Muscle of back (tissue), 11 donors: ENCODE measurements around the gene ZRANB1. TPM values are rescaled to one million over a fixed set of nuclear protein-coding genes. Genes with fewer than 3 reads are reported as not detected.
"Not testable (repeated sequence)": the region's sequence is repeated elsewhere in the genome, so short reads cannot be mapped to it uniquely, and the experiment has no call there.

Experiments used
- DNase-seq, 3 donors: peaks; one replicate each; pipeline versions ENCODE4 v3.0.0 to v3.0.0-alpha.2; 2013
- polyA plus RNA-seq, 10 donors: library from polyadenylated mRNA; unstranded; fragments of 120-200 nt; gene quantifications; one replicate each; pipeline ENCODE4 v1.2.1, GENCODE V29; 2013; ENCODE audit not compliant: insufficient read length in 10 of 10

The ZRANB1 gene
- polyA plus RNA-seq, 10 donors = 15.9 to 22.0 (median 19.2) TPM

GRCh38 chr10:124962421-124962820 lies 20.5 kb downstream of the ZRANB1 start:
- DNase-seq = no peak

DNA sequence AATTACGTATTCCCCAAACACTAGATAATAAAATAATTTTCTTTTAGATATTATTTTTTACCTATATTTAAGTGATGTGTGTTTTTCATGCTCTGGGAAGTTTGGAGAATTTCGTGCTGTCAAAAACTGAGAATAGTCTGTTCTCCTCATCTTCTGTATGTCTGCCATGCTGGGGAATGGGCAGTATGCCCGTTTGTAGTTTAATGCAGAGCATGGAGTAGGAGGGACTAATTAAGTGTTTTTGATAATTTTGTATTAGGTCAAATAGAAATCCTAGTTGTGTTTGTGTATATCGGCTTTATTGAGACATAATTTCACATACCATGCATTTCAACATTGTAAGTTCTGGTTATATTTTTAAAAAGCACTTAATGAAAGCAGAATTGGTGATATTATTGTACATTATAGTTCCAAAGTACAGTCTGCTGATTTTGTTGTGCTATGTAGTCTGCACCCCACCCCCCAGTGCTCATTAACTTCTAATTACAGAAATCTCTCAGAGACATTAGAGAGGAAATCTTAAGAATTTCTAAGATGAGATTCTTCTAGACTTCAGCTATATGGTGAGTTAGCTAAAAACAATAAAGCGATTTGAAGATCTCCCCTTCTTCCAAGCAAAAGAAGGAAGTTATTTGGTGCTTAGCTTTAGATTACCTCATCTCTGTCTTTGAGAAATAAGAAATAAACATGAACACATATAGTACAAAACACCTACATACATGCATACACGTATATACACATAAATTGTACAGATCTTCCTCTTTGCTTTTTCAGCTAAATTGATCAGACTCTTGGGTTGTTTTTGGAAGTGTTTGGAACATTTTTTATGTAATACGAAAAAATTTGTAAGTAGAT lies 22.2 kb downstream of the ZRANB1 start:
- no peak for DNase-seq

DNA sequence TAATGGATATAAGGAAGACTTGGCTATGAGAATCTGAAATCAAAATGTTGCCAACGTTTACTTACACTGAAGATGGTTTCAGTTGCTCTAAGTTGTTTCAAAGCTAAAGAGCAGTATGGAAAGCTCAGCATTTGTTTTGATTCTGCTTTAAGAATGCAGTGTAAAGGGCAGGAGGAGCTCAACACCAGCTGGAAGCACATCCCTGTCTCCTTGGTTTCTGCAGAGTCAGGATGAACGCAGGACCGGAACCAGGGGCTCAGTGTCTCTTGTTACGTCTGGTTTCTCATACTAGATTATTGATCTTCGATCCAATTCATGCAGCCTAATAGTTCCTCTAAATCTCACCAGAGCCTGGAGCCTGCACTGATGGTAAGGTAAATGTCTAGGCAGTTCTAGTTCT lies 24.1 kb downstream of the ZRANB1 start:
- no peak for DNase-seq

GRCh38 chr10:124967255-124967654 lies 25.3 kb downstream of the ZRANB1 start:
- DNase-seq = no peak

DNA sequence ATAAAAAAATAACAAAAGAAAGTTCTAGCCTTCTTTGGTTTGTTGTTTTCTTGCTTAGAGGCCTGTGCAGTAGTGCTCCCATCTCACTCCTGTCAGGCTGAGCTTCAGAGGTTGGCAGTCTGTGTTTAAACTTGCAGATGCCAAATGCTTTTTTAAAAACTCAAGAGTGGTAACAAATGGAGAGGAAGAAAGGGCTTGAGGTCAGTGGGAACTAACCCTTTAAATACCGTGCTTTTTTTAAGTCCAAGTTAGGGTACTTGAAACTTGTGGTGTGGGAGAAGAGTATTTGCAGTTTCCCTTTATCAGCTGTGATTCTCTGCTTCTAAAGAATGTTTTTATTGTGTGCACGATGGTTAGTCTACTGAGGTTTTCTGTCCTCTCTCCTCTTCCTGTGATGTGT lies 29.4 kb downstream of the ZRANB1 start:
- DNase-seq = no peak

DNA sequence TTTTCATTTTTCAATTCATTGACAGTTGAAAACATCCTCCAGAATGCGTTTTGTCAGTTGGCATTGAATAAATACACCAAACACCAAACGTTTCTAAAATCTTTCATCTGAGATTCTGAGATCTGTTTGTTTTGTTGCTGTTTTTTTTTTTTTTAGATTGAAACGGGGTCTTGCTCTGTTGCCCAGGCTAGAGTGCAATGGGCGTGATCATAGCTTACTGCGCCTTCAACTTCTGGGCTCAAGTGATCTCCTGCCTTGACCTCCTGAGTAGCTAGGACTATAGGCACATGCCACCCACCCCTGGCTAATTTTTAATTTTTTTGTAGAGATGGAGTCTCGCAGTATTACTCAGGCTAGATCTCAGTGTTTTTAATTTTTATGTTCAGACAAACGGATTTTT lies 30.7 kb downstream of the ZRANB1 start:
- DNase-seq = no peak

DNA sequence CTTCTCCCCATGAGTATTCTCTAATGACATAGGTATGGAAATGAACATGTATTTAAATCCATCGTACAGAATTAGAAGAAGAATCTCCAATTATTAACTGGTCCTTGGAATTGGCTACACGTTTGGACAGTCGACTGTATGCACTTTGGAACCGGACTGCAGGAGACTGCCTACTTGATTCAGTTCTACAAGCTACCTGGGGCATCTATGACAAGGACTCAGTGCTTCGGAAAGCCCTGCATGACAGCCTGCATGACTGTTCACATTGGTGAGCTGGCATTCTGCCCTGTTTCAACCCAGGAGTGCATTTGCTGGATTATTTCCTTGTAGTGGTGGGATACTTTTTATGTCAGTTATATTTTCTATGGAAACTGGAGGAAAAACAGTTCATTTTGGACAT lies 32.2 kb downstream of the ZRANB1 start:
- no peak for DNase-seq

GRCh38 chr10:124975977-124976514 lies 34.1 kb downstream of the ZRANB1 start:
- DNase-seq = no peak

DNA sequence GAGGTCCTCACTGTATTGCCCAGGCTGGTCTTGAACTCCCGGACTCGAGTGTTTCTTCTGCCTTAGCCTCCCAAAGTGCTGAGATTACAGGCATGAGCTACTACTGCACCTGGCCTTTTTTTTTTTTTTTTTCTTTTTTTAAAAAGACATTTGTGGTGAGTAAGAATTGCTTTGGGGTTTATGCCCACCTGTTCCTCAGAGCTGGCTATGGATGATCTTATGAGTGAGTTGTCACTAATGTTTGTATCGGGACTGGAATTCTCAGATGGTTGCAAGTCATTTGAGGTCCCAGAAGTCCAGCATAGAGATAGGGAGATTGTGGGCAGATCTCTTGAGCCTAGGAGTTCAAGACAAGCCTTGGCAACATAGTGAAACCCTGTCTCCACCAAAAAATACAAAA lies 35.2 kb downstream of the ZRANB1 start:
- no peak for DNase-seq

GRCh38 chr10:124977648-124978375 lies 35.9 kb downstream of the ZRANB1 start:
- DNase-seq = no peak

DNA sequence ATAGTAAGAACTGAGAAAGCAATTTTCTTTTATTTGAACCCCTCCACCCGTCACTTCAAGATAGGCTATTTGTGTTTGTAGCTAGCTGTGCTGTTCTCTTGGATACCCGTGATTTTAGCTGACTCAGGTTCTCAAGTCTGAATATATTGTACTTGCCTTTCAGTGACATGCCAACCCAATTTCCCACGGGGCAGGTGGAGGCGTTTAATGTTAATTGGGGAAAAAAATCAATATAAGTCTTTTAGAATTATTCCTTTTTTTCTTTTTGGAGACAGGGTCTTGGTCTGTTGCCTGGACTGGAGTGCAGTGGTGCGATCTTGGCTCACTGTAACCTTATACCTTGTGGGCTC lies 36.4 kb downstream of the ZRANB1 start:
- DNase-seq = no peak

GRCh38 chr10:124983321-124983720 lies 41.4 kb downstream of the ZRANB1 start:
- DNase-seq = no peak

- no peak for DNase-seq
These were observed 42.5 kb downstream of the ZRANB1 start for GRCh38 chr10:124984376-124984775.

- no peak for DNase-seq
These were observed 43.2 kb downstream of the ZRANB1 start for GRCh38 chr10:124985162-124985561.

DNA sequence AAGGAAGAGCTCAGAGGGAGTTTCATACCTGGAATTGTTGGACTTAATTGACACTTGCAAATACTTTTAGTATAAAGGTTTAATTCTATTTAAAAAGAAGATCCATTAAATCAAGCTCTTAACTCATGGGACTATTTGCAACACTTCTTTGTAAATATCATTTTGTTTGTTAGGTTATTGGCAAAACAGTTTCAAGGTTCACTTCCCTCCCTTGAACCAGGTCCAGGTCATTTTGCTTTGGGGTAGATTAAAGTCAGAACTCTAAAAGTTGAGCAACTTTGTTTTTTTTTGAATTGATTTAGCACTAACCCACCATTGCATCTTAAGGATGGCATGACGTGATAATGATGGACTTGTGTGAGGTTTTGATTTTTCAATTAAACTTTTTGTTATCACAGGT lies 45.9 kb downstream of the ZRANB1 start:
- DNase-seq = no peak

- DNase-seq = not testable (repeated sequence)
These were observed 46.8 kb downstream of the ZRANB1 start for GRCh38 chr10:124988753-124989152.

- no peak for DNase-seq
These were observed 47.6 kb downstream of the ZRANB1 start for GRCh38 chr10:124989526-124989925.

DNA sequence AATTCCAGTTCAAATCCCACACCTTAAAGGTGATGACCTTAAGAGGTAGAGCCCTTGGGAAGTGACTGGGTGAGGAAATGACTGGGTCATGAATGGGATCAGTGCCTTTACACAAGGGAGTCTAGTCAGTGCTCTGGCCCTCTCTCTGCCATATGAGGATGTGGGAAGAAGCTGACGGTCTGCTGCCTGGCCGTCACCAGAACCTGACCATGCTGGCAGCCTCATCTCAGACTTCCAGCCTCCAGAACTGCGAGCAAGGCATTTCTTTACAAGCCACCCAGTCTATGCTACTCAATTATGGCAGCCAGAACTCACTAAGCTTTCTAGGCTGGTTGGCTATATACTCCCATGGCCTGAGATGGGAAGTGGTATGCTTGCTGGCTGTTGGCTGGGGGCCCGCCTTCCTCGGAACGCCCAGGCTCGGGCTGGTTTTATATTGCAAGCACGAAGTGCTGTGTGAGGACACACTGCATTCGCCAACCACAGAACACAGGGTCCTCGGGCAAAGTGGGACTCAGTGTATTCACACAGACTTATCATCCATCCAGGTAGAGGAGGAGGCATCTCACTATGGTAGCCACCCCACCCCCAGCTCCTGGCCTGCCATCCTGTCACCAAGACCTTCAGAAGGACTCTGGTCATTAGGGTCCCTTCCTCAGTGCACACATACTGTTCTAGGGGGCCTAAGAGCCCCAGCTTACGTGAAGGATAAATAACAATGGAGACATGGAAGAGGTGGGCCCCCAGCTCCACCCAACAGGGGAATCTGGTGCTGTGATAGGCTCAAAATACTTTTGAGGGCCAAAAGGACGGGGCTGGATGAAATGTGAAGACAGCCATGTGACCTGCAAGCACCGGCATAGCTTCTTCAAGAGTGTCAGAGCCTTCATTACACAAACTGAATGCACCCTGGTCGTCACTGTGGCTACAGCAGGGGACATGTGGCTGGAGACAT lies 49.0 kb downstream of the ZRANB1 start:
- no peak for DNase-seq

DNA sequence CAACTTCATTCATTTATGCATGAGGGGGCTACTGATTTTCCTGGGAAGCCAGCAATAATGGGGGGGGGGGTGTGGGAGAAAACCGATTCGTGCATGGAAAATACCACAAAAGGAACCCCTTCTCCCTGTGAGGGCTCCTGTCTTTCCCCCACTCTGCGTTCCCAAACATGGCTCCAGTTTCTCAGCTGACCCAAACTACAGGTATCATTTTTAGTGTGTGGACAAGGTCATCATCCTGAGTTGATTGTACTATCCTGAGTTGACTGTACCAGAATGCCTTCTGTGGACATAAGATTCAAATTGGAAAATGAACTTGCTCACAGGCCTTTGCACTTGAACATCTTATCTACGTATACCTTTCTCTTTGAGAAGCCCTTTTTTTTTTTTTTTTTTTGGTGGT lies 49.9 kb downstream of the ZRANB1 start:
- no peak for DNase-seq

DNA sequence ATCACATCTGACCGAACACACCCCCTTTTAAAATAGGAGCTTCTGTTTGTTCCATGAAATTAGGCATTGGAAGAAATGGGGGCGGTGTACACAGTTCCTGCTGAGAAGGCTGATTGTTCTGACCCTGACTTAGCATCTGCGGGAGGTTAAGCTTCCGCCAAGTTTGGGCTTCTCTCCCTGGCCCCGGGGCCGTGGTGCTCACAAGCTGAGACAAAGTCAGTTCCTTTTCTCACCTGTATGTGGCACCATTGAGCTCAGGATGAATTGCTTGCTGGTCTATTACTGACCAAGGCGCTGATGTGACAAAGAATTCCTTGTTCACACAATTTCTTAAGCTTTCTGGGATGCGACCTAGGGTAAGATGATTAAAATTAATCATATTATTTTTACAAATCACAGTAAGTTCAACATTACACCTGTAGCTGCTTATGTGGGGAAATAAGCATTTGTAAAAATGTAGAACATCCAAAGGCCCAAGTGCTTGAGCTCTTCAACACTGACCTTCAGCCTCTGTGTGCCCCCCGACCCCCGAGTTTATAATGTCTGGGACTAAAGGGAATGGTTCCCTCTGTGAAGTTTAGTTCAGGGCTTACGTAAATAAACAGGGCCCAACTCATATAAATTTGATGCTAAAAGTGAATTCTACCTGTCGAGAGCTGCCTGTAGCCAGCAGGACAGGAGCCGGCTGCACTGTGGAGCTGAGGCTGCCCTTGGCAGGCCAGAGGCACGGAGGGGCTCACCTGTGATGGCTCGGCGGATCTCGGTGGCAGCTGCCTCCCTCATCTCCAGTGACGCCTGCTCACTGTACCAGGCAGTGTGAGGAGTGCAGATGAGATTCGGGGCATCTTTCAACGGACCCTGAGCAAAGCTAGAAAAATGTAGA lies 50.8 kb downstream of the ZRANB1 start:
- DNase-seq = peak; percentile 57 to 77 (median 75)

DNA sequence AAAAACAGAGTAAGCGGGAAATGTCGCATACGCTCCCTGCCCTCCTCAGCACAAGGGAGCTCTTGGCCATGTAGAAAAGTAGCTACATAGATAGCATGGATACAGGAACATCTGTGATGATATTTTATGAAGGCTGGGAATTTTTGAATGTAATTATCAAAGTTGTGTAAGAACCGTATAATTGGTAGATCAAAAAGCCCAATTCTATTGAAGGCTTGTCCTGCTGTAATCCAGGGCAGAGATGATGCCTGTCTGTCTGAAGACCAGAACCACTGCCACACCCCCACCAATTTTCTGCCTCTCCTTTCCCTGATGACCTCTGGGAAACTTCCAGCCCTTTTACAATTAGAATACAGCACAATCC lies 51.4 kb downstream of the ZRANB1 start:
- DNase-seq = no peak
